Ishikawa (cell line): ENCODE measurements around the gene F13B.

Source experiments
- CEBPB ChIP-seq: IDR thresholded peaks from 2 replicates; pipeline ENCODE4 v1.6.1; 2012
- CREB1 ChIP-seq: IDR thresholded peaks from 2 replicates; pipeline ENCODE4 v1.6.1; 2012; ENCODE audit warnings: low read depth
- EGR1 ChIP-seq: IDR thresholded peaks from 2 replicates; pipeline ENCODE4 v1.6.1; 2012
- EP300 ChIP-seq: IDR thresholded peaks from 2 replicates; pipeline ENCODE4 v1.6.1; 2012; ENCODE audit warnings: borderline replicate concordance
- FOXM1 ChIP-seq: IDR thresholded peaks from 2 replicates; pipeline ENCODE4 v1.6.1; 2012; ENCODE audit warnings: low read depth, borderline replicate concordance
- NFIC ChIP-seq: IDR thresholded peaks from 2 replicates; pipeline ENCODE4 v1.6.1; 2012
- RAD21 ChIP-seq: IDR thresholded peaks from 2 replicates; pipeline ENCODE4 v1.6.1; 2012; ENCODE audit warnings: low read depth
- TAF1 ChIP-seq: IDR thresholded peaks from 2 replicates; pipeline ENCODE4 v1.6.1; 2012; ENCODE audit warnings: low read depth, mild to moderate bottlenecking
- TCF12 ChIP-seq: IDR thresholded peaks from 2 replicates; pipeline ENCODE4 v1.6.1; 2012; ENCODE audit warnings: low read depth
- TEAD4 ChIP-seq: IDR thresholded peaks from 2 replicates; pipeline ENCODE4 v1.6.1; 2012
- YY1 ChIP-seq: IDR thresholded peaks from 2 replicates; pipeline ENCODE4 v1.6.1; 2012; ENCODE audit warnings: low read depth
- ZBTB7A ChIP-seq: IDR thresholded peaks from 2 replicates; pipeline ENCODE4 v1.6.1; 2012; ENCODE audit warnings: low read depth
- TF ChIP-seq, protein P1 (sequence below): IDR thresholded peaks from 2 replicates; pipeline ENCODE4 v1.6.1; 2012; ENCODE audit warnings: low read depth, mild to moderate bottlenecking
- TF ChIP-seq, protein P2 (sequence below): IDR thresholded peaks from 2 replicates; pipeline ENCODE4 v1.6.1; 2012
- TF ChIP-seq, protein P3 (sequence below): IDR thresholded peaks from 2 replicates; pipeline ENCODE4 v1.6.1; 2012

The F13B gene, protein sequence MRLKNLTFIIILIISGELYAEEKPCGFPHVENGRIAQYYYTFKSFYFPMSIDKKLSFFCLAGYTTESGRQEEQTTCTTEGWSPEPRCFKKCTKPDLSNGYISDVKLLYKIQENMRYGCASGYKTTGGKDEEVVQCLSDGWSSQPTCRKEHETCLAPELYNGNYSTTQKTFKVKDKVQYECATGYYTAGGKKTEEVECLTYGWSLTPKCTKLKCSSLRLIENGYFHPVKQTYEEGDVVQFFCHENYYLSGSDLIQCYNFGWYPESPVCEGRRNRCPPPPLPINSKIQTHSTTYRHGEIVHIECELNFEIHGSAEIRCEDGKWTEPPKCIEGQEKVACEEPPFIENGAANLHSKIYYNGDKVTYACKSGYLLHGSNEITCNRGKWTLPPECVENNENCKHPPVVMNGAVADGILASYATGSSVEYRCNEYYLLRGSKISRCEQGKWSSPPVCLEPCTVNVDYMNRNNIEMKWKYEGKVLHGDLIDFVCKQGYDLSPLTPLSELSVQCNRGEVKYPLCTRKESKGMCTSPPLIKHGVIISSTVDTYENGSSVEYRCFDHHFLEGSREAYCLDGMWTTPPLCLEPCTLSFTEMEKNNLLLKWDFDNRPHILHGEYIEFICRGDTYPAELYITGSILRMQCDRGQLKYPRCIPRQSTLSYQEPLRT

DNA sequence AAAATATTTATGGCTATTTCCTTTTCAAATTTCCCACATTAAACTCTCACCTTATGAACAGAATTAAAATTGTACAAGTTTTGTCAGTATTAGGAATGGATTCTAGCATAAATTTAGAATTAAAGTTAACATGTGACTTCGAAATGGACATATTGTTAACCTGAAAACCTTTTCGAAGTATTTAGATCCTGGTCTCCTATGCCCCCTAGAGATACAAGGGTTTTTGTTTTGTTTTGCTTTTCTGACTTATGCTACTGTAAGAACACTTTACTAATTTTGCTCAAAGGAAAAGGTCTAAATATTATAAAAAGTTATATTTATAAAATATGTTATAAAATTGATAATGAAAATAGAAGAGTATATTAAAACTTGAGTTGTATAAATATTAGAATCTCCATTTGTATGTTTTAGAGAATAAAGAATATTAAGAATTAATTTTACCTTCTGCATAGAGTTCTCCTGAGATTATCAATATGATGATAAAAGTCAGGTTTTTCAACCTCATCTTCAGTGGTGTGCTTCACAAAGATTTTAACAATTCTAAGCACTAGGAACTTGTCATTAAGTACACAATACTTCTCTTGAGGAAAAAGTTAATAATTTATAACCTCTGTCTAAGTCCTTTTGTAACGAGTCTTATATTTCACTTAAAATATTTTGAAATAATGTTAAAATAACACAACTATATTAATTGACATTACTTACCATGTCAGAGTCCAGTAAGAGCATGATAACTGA lies at the start of gene F13B:
F13B (minus strand) TSS at position 542 of the 738 bp plus-strand sequence; CDS start at position 505, 37 bp downstream.
- TF ChIP-seq TCF12 (no peak), CEBPB (no peak), TEAD4 (no peak), RAD21 (peak; percentile 38; the same call in 1 of the 2 replicates)
- TF ChIP-seq, protein P1, sequence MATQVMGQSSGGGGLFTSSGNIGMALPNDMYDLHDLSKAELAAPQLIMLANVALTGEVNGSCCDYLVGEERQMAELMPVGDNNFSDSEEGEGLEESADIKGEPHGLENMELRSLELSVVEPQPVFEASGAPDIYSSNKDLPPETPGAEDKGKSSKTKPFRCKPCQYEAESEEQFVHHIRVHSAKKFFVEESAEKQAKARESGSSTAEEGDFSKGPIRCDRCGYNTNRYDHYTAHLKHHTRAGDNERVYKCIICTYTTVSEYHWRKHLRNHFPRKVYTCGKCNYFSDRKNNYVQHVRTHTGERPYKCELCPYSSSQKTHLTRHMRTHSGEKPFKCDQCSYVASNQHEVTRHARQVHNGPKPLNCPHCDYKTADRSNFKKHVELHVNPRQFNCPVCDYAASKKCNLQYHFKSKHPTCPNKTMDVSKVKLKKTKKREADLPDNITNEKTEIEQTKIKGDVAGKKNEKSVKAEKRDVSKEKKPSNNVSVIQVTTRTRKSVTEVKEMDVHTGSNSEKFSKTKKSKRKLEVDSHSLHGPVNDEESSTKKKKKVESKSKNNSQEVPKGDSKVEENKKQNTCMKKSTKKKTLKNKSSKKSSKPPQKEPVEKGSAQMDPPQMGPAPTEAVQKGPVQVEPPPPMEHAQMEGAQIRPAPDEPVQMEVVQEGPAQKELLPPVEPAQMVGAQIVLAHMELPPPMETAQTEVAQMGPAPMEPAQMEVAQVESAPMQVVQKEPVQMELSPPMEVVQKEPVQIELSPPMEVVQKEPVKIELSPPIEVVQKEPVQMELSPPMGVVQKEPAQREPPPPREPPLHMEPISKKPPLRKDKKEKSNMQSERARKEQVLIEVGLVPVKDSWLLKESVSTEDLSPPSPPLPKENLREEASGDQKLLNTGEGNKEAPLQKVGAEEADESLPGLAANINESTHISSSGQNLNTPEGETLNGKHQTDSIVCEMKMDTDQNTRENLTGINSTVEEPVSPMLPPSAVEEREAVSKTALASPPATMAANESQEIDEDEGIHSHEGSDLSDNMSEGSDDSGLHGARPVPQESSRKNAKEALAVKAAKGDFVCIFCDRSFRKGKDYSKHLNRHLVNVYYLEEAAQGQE, result no peak

DNA sequence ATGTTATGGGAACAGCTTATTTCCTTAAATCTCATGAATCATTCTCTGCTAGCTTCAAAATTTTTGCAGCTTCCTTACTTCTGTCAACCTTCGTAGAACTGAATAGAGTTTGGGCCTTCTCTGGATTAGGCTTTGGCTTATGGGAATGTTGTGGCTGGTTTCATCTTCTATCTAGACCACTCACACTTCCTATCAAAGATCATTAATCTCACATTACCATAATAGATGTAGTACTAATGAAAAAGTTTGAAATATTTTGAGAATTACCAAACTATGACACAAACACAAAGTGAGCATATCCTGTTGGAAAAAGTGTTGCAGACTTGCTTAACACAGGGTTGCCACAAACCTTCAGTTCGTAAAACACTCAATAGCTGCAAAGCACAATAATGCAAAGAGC lies 49.1 kb upstream of the F13B start:
- no peak for TF ChIP-seq ZBTB7A
- TF ChIP-seq NFIC, result no peak
- TF ChIP-seq TEAD4, result no peak
- no peak for TF ChIP-seq YY1
- no peak for TF ChIP-seq TCF12
- TF ChIP-seq, protein P2, sequence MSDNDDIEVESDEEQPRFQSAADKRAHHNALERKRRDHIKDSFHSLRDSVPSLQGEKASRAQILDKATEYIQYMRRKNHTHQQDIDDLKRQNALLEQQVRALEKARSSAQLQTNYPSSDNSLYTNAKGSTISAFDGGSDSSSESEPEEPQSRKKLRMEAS, result no peak
- no peak for TF ChIP-seq CREB1
- no peak for TF ChIP-seq EP300
- TF ChIP-seq, protein P3, sequence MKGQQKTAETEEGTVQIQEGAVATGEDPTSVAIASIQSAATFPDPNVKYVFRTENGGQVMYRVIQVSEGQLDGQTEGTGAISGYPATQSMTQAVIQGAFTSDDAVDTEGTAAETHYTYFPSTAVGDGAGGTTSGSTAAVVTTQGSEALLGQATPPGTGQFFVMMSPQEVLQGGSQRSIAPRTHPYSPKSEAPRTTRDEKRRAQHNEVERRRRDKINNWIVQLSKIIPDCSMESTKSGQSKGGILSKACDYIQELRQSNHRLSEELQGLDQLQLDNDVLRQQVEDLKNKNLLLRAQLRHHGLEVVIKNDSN, result no peak
- TF ChIP-seq RAD21, result no peak

DNA sequence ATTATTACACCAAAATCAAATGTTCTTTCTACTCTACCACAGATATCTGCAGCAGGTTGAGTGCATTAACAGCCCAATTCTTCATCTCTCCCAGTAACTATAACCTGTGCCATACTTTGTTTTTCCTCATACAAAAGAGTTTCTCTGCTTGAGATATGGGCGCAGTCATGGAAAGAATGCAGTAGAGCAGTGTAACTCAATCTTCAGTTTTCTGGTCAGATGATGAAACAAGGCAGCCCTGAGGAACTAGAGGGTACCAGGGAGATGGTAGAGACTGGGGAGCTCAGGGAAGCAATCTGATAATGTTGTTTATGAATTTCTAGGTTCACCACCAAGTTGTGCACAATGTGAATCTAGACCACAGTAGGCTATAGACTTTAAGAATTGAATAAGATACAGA lies 39.8 kb upstream of the F13B start:
- TF ChIP-seq, protein P1, result no peak
- TF ChIP-seq EP300 (peak; percentile 28; the same call in 1 of the 2 replicates), CEBPB (peak; percentile 81), TEAD4 (peak; percentile 72)

DNA sequence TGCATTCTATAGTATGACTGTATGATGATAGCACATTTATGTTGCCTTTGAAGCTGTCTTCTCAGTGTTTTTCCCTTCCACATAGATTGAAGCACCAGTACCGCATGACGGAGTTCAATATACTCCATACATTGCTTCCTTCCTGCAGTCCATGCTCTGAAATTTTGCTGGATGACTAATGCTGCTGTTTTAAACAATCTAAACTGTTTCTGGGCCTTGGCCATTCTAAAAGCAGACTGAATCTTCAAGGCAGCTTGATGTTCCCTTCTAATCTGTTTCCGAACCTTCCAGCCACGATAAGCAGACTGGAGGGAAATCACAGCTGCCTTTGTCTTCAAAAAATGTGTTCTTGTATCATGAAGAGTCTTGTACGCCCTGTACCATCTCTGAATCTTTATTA lies 36.2 kb upstream of the F13B start:
- TF ChIP-seq, protein P1, result no peak
- TF ChIP-seq YY1, result no peak
- TF ChIP-seq EP300, result no peak
- TF ChIP-seq RAD21, result no peak
- TF ChIP-seq EGR1, result no peak
- no peak for TF ChIP-seq FOXM1
- no peak for TF ChIP-seq TCF12
- no peak for TF ChIP-seq ZBTB7A
- TF ChIP-seq, protein P2, result no peak
- no peak for TF ChIP-seq CREB1
- TF ChIP-seq, protein P3, result no peak
- TF ChIP-seq TEAD4, result no peak
- no peak for TF ChIP-seq TAF1
- TF ChIP-seq NFIC, result no peak
- TF ChIP-seq CEBPB, result no peak
